SK-N-MC (cell line): ENCODE results near the gene LRBA.

Experiments
- DNase-seq: peaks from one replicate; pipeline ENCODE4 v3.0.0-alpha.2; 2011; ENCODE audit warnings: low read depth, low spot score
- H3K27ac ChIP-seq: fragments of 200-600 bp; sonication (generic); 2 replicates; pipeline ENCODE4 v1.5.1; 2016; ENCODE audit warnings: mixed run types
- H3K36me3 ChIP-seq: fragments of 200-600 bp; sonication (generic); 2 replicates; pipeline ENCODE4 v1.6.1; 2017; ENCODE audit warnings: antibody characterized with exemption, low read length, mixed read lengths; ENCODE audit not compliant: insufficient read depth
- H3K4me3 ChIP-seq: fragments of 200-600 bp; sonication (generic); 2 replicates; pipeline ENCODE4 v1.5.1; 2016
- H3K9ac ChIP-seq: fragments of 200-600 bp; sonication (generic); 2 replicates; pipeline ENCODE4 v1.8.0; 2017; ENCODE audit warnings: mixed run types, mixed read lengths; ENCODE audit not compliant: insufficient read length
- H3K9me3 ChIP-seq: fragments of 200-600 bp; sonication (generic); 2 replicates; pipeline ENCODE4 v1.6.1; 2017; ENCODE audit warnings: low read depth, mild to moderate bottlenecking, antibody characterized with exemption, low read length, moderate library complexity, mixed read lengths
- EZH2 ChIP-seq: fragments of 200-600 bp; sonication (generic); IDR thresholded peaks from one replicate; pipeline ENCODE4 v1.6.1; 2017; ENCODE audit warnings: antibody characterized with exemption
- FOXP2 ChIP-seq: optimal IDR thresholded peaks from 2 replicates; pipeline ENCODE3; 2011; ENCODE audit warnings: mild to moderate bottlenecking, moderate library complexity; ENCODE audit not compliant: insufficient read depth; ENCODE audit errors: extremely low read length, control extremely low read depth
- POLR2AphosphoS5 ChIP-seq: IDR thresholded peaks from 2 replicates; pipeline ENCODE4 v1.6.1; 2012; ENCODE audit warnings: mild to moderate bottlenecking, low read depth, low read length, borderline replicate concordance

The LRBA gene

GRCh38 chr4:150289881-150290280 is 725.2 kb downstream of the LRBA start:
- H3K9ac ChIP-seq: no peak overlapping the region
- no peak overlapping the region for H3K27ac ChIP-seq
- DNase-seq: no peak
- no peak overlapping the region for H3K4me3 ChIP-seq
- no peaks in the 10 kb centered on the region for H3K36me3 ChIP-seq
- no peak for TF ChIP-seq FOXP2
- TF ChIP-seq POLR2AphosphoS5: no peak
- no peak for TF ChIP-seq EZH2
- no peaks in the 10 kb centered on the region for H3K9me3 ChIP-seq

DNA sequence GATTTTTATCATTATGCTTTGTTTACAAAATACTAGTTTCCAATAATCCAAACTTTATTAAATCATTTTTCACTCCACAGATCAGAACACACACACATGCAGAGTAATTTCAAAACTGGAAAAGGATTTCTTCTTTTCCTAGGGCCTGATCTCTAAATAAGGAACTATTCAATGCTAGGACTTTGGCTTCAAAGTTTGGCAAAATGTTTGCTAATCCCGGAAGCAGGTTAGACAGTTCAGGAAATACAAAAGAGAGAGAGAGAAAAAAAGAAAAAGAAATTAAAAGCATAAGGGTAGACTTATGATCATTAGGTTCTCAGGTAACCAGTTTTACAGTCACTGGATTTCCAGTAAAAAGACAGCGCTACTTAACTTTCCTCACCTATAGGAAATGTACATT is 725.9 kb downstream of the LRBA start:
- TF ChIP-seq POLR2AphosphoS5 (no peak), FOXP2 (no peak), EZH2 (no peak)
- no peak for DNase-seq
- no peaks in the 10 kb centered on the region for H3K9me3 ChIP-seq
- no peak overlapping the region for H3K4me3 ChIP-seq
- no peaks in the 10 kb centered on the region for H3K36me3 ChIP-seq
- H3K9ac ChIP-seq: no peak overlapping the region
- H3K27ac ChIP-seq: no peak overlapping the region

- no peak for TF ChIP-seq POLR2AphosphoS5
- no peak for TF ChIP-seq EZH2
- TF ChIP-seq FOXP2: no peak
- H3K9ac ChIP-seq: no peak overlapping the region
- H3K9me3 ChIP-seq: no peaks in the 10 kb centered on the region
- no peaks in the 10 kb centered on the region for H3K36me3 ChIP-seq
- H3K27ac ChIP-seq: no peak overlapping the region
- DNase-seq: no peak
- H3K4me3 ChIP-seq: no peak overlapping the region
Observed at GRCh38 chr4:150286656-150287055, 728.4 kb downstream of the LRBA start.

DNA sequence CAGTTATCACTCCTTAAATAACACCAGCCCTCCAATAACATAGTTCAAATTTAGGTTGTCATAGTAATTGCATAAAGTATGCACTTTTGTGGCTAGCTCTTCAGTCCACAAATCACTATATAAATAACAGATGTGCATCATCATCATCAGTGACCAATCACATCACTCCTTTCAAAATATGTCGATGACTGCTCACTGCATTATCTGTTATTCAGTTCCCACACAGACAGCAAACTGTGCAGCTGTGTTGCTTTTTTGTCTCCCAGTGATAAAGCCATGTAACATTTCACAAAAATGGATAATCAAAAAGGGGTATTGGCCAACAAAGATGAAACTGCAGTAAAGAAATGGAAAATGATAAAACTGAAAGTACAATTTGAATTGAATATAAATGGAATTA is 731.4 kb downstream of the LRBA start:
- no peak for TF ChIP-seq EZH2
- no peak for TF ChIP-seq POLR2AphosphoS5
- TF ChIP-seq FOXP2: no peak
- DNase-seq: no peak
- Histone ChIP-seq H3K9me3 (no peaks in the 10 kb centered on the region), H3K36me3 (no peaks in the 10 kb centered on the region), H3K9ac (no peak overlapping the region), H3K27ac (no peak overlapping the region), H3K4me3 (no peak overlapping the region)

- TF ChIP-seq POLR2AphosphoS5: no peak
- no peak for TF ChIP-seq FOXP2
- TF ChIP-seq EZH2: no peak
- no peak for DNase-seq
- Histone ChIP-seq H3K36me3 (no peaks in the 10 kb centered on the region), H3K9ac (no peak overlapping the region), H3K9me3 (no peaks in the 10 kb centered on the region), H3K4me3 (no peak overlapping the region), H3K27ac (no peak overlapping the region)
Observed at GRCh38 chr4:150280975-150281374, 734.1 kb downstream of the LRBA start.

- Histone ChIP-seq H3K36me3 (no peaks in the 10 kb centered on the region), H3K9me3 (no peaks in the 10 kb centered on the region), H3K9ac (no peak overlapping the region), H3K4me3 (no peak overlapping the region), H3K27ac (no peak overlapping the region)
- TF ChIP-seq EZH2 (no peak), FOXP2 (no peak), POLR2AphosphoS5 (no peak)
- no peak for DNase-seq
Observed at GRCh38 chr4:150280081-150280895, 734.8 kb downstream of the LRBA start.

DNA sequence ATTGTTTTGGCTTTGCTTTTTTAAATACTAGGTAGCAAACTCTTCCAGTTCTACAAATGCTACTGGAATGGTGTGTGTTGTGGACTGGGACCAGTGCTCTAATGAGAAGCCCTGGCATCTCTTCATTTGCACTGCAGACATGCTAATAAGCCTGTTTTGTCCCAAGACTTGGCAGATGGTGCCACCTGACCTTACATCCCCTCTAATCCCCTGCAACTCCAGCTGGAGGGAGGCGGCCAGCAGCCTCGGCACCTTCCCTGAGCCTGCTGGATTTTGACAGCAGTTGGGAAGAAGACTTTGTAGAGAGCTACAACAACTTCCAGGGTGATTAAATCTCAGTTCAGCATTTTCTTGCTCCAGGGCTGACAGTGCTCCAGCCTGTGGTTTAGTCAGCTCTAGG is 736.9 kb downstream of the LRBA start:
- no peak for DNase-seq
- no peak overlapping the region for H3K4me3 ChIP-seq
- H3K36me3 ChIP-seq: no peaks in the 10 kb centered on the region
- no peak overlapping the region for H3K9ac ChIP-seq
- no peaks in the 10 kb centered on the region for H3K9me3 ChIP-seq
- no peak for TF ChIP-seq FOXP2
- no peak for TF ChIP-seq EZH2
- TF ChIP-seq POLR2AphosphoS5: no peak
- no peak overlapping the region for H3K27ac ChIP-seq

GRCh38 chr4:150268444-150268843 is 746.6 kb downstream of the LRBA start:
- Histone ChIP-seq H3K4me3 (no peak overlapping the region), H3K9ac (no peak overlapping the region), H3K36me3 (no peaks in the 10 kb centered on the region), H3K9me3 (no peaks in the 10 kb centered on the region), H3K27ac (no peak overlapping the region)
- TF ChIP-seq POLR2AphosphoS5 (no peak), EZH2 (no peak), FOXP2 (no peak)
- DNase-seq: no peak

DNA sequence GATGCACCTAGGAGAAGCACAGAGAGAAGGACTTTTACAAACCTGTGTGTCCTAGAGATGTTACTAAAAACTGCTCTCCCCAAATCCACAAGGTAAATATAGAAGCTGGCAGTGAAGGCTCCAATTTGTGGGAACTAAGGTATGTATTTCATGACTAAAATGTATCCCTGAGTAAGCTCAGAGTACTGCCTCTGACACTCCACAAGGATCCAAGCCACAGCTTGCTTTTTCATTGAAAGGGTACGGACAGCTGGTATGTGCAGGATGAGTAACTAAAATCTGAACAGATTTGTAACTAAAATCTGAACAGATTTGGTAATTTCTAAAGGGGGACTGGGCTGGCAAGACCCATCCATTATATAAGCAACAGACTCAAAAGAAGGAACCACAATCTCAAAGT is 749.3 kb downstream of the LRBA start:
- Histone ChIP-seq H3K9ac (no peak overlapping the region), H3K27ac (no peak overlapping the region)
- DNase-seq: no peak

More for the DNA sequence above, 749.3 kb downstream of the LRBA start:
- Histone ChIP-seq H3K36me3 (no peaks in the 10 kb centered on the region), H3K4me3 (no peak overlapping the region), H3K9me3 (no peaks in the 10 kb centered on the region)
- TF ChIP-seq POLR2AphosphoS5 (no peak), FOXP2 (no peak), EZH2 (no peak)
